HL-60 (cell line): Measurements from ENCODE around the gene SNURF.

Source experiments
- CTCF ChIP-seq: IDR thresholded peaks from one replicate; pipeline ENCODE4 v1.5.1; 2011; ENCODE audit warnings: low read length, control low read depth, inconsistent platforms; ENCODE audit not compliant: insufficient read depth
- GABPA ChIP-seq: IDR thresholded peaks from 2 replicates; pipeline ENCODE4 v1.6.1; 2012; ENCODE audit warnings: low read depth
- POLR2AphosphoS5 ChIP-seq: IDR thresholded peaks from 2 replicates; pipeline ENCODE4 v1.6.1; 2012; ENCODE audit warnings: low read depth
- TF ChIP-seq, protein P1 (sequence below): IDR thresholded peaks from 2 replicates; pipeline ENCODE4 v1.6.1; 2012; ENCODE audit warnings: low read depth; ENCODE audit not compliant: insufficient replicate concordance

DNA sequence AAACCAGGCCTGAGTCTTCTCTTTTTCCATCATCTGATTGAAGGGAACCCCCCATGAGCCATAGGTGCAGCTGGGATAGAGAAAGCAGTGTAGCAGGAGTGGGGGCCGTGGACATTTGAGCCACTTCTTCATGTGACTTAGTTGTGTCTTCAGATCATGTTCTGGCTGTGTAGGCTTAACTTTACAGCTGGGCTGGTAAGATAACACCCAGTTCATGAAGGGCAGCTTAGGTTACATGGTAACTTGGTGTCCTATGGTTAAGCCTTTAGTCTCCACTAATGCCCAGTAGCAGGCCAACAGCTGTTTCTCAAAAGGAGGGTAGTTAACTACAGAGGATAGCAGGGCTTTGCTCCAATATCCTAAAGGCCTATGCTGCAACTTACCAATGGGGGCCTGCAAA is 11.4 kb upstream of the SNURF start:
- TF ChIP-seq CTCF (no peak), POLR2AphosphoS5 (no peak), GABPA (no peak)
- TF ChIP-seq, protein P1, sequence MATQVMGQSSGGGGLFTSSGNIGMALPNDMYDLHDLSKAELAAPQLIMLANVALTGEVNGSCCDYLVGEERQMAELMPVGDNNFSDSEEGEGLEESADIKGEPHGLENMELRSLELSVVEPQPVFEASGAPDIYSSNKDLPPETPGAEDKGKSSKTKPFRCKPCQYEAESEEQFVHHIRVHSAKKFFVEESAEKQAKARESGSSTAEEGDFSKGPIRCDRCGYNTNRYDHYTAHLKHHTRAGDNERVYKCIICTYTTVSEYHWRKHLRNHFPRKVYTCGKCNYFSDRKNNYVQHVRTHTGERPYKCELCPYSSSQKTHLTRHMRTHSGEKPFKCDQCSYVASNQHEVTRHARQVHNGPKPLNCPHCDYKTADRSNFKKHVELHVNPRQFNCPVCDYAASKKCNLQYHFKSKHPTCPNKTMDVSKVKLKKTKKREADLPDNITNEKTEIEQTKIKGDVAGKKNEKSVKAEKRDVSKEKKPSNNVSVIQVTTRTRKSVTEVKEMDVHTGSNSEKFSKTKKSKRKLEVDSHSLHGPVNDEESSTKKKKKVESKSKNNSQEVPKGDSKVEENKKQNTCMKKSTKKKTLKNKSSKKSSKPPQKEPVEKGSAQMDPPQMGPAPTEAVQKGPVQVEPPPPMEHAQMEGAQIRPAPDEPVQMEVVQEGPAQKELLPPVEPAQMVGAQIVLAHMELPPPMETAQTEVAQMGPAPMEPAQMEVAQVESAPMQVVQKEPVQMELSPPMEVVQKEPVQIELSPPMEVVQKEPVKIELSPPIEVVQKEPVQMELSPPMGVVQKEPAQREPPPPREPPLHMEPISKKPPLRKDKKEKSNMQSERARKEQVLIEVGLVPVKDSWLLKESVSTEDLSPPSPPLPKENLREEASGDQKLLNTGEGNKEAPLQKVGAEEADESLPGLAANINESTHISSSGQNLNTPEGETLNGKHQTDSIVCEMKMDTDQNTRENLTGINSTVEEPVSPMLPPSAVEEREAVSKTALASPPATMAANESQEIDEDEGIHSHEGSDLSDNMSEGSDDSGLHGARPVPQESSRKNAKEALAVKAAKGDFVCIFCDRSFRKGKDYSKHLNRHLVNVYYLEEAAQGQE, result no peak
